SKM-1 treated with dmso at 0.1 percent for 144 hours (cell line): ENCODE results near the gene CMPK2.

Source experiments
- DNase-seq: peaks from one replicate; lab custom pipeline; 2025; ENCODE audit not compliant: unreplicated experiment; lab: John Stamatoyannopoulos, UW

The CMPK2 gene

GRCh38 chr2:6845312-6845711, 20.4 kb downstream of the CMPK2 start:
- no peak for DNase-seq

GRCh38 chr2:6841537-6842287, 24.0 kb downstream of the CMPK2 start:
- no peak for DNase-seq

- DNase-seq = no peak
Observed at GRCh38 chr2:6838673-6839319, 26.9 kb downstream of the CMPK2 start.

- DNase-seq = no peak
Observed at GRCh38 chr2:6835467-6835866, 30.2 kb downstream of the CMPK2 start.

- DNase-seq = no peak
Observed at GRCh38 chr2:6834163-6834562, 31.5 kb downstream of the CMPK2 start.

GRCh38 chr2:6833300-6833604, 32.5 kb downstream of the CMPK2 start:
- no peak for DNase-seq

GRCh38 chr2:6832596-6833299, 33.0 kb downstream of the CMPK2 start:
- DNase-seq = no peak

GRCh38 chr2:6831229-6831628, 34.5 kb downstream of the CMPK2 start:
- no peak for DNase-seq

GRCh38 chr2:6828299-6828584, 37.5 kb downstream of the CMPK2 start:
- DNase-seq = peak; percentile 71

GRCh38 chr2:6827566-6828298, 38.0 kb downstream of the CMPK2 start:
- DNase-seq = no peak

- peak; percentile 78 for DNase-seq
Observed at GRCh38 chr2:6826081-6826913, 39.4 kb downstream of the CMPK2 start.

GRCh38 chr2:6824962-6825361, 40.7 kb downstream of the CMPK2 start:
- no peak for DNase-seq

GRCh38 chr2:6823111-6823510, 42.6 kb downstream of the CMPK2 start:
- DNase-seq = no peak

GRCh38 chr2:6822406-6822805, 43.3 kb downstream of the CMPK2 start:
- no peak for DNase-seq

GRCh38 chr2:6820903-6821584, 44.7 kb downstream of the CMPK2 start:
- no peak for DNase-seq

- no peak for DNase-seq
Observed at GRCh38 chr2:6820236-6820635, 45.5 kb downstream of the CMPK2 start.

GRCh38 chr2:6819668-6820067, 46.0 kb downstream of the CMPK2 start:
- DNase-seq = no peak

- DNase-seq = no peak
Observed at GRCh38 chr2:6818012-6818411, 47.7 kb downstream of the CMPK2 start.

- no peak for DNase-seq
Observed at GRCh38 chr2:6814869-6815268, 50.8 kb downstream of the CMPK2 start.

GRCh38 chr2:6814312-6814711, 51.4 kb downstream of the CMPK2 start:
- no peak for DNase-seq
